Esophagus muscularis mucosa (tissue), 4 donors: Measurements from ENCODE around the gene DOCK6. TPM values are rescaled to one million over a fixed set of nuclear protein-coding genes. Genes with fewer than 3 reads are reported as not detected.
A peak's percentile ranks its signal among the peaks of the same experiment; 100 is the strongest.

Source experiments
- DNase-seq: peaks from one replicate; pipeline ENCODE4 v3.0.0-alpha.2; 2017; ENCODE audit errors: extremely low spot score
- H3K27ac ChIP-seq, 4 donors: fragments of 200-600 bp; sonication (generic); replicated peaks in 1 of 4; 1 replicate in 3 of 4; 2 replicates in 1 of 4; pipeline ENCODE4 v1.5.1; 2016 to 2019; ENCODE audit warnings: mild to moderate bottlenecking in 1 of 4
- H3K27me3 ChIP-seq, 4 donors: fragments of 200-600 bp; sonication (generic); one replicate each; pipeline versions ENCODE4 v1.5.1 to v1.6.0; 2016 to 2019
- H3K36me3 ChIP-seq, 4 donors: fragments of 200-600 bp; sonication (generic); one replicate each; pipeline ENCODE4 v1.5.1; 2016 to 2019
- H3K4me1 ChIP-seq, 4 donors: fragments of 200-600 bp; sonication (generic); one replicate each; pipeline ENCODE4 v1.5.1; 2016 to 2019
- H3K4me3 ChIP-seq, 4 donors: fragments of 200-600 bp; sonication (generic); 1 replicate in 2 of 4; 2 replicates in 2 of 4; pipeline ENCODE4 v1.5.1; 2016 to 2019; ENCODE audit warnings: mild to moderate bottlenecking in 4 of 4, moderate library complexity in 1 of 4
- H3K9me3 ChIP-seq, 4 donors: fragments of 200-600 bp; sonication (generic); 1 replicate in 3 of 4; 2 replicates in 1 of 4; pipeline ENCODE4 v1.5.1; 2016 to 2019
- CTCF ChIP-seq, 3 experiments: fragments of 200-600 bp in 2 of 3; fragments of 450-650 bp in 1 of 3; sonication (generic) in 2 of 3; IDR thresholded peaks; one replicate each; pipeline ENCODE4 v1.5.1; 2017 to 2019; ENCODE audit warnings: antibody characterized with exemption in 3 of 3, mild to moderate bottlenecking in 2 of 3, moderate library complexity in 1 of 3
- EP300 ChIP-seq: sonication (generic); formaldehyde crosslinking; IDR thresholded peaks from one replicate; pipeline ENCODE4 v1.6.1; 2017; ENCODE audit warnings: antibody characterized with exemption
- POLR2A ChIP-seq: fragments of 450-650 bp; IDR thresholded peaks from one replicate; pipeline ENCODE4 v1.6.1; 2017; ENCODE audit warnings: antibody characterized with exemption, moderate library complexity, mild to moderate bottlenecking, low read depth
- POLR2AphosphoS5 ChIP-seq, 2 donors: sonication (generic); formaldehyde crosslinking; IDR thresholded peaks; one replicate each; pipeline ENCODE4 v1.6.1; 2017; ENCODE audit warnings: antibody characterized with exemption in 2 of 2
- WGBS: methylation state at CpG from one replicate; pipeline ENCODE4 v1.1.5; 2018; 5-methylcytosine and 5-hydroxymethylcytosine counted together
- intact Hi-C: fragments of 100-400 bp; cut with DNase I; formaldehyde crosslinking; loops from one replicate; pipeline ENCODE4 v1.15.1; 2023
- total RNA-seq, 4 donors: library from RNA; depleted of rRNA; stranded (reverse); fragments of >200 nt; gene quantifications; one replicate each; pipeline versions ENCODE4 v1.1.0 to v1.2.1, GENCODE V29; 2016

Gene DOCK6
- total RNA-seq, 4 donors from 2014 or later, result 32.6 to 51.0 (median 40.1) TPM

- H3K4me3 ChIP-seq, result no peak overlapping the region
- peaks cover 0 to 3% (median 0%) of the 10 kb centered on the region in 4 donors for H3K36me3 ChIP-seq
- no peaks in the 10 kb centered on the region for H3K27me3 ChIP-seq
- WGBS, result 82% methylated on average over 3 of the region's 3 CpGs
- intact Hi-C loops, result no loop called here
- no peak for DNase-seq
- H3K27ac ChIP-seq, result no peak overlapping the region
- TF ChIP-seq POLR2A, result no peak
- TF ChIP-seq POLR2AphosphoS5 (IDR thresholded peaks at IDR 0.05), result no peak
- TF ChIP-seq EP300, result no peak
- TF ChIP-seq CTCF (IDR thresholded peaks at IDR 0.05), result no peak
- H3K9me3 ChIP-seq, result no peaks in the 10 kb centered on the region
- H3K4me1 ChIP-seq, result peaks cover 25 to 43% (median 38%) of the 10 kb centered on the region in 4 donors
These were observed 4.4 kb downstream of the DOCK6 start for GRCh38 chr19:11257846-11258380.

- no peaks in the 10 kb centered on the region for H3K27me3 ChIP-seq
- peaks cover 27 to 40% (median 35%) of the 10 kb centered on the region in 4 donors for H3K4me1 ChIP-seq
- H3K4me3 ChIP-seq, result no peak overlapping the region
- H3K27ac ChIP-seq, result peak overlapping the region; percentile 19 to 48 (median 34)
- TF ChIP-seq POLR2AphosphoS5 (IDR thresholded peaks at IDR 0.05) (peak in 1 of 2 donors; percentile 22), POLR2A (no peak)
- no peak for DNase-seq
- peaks cover 10 to 20% (median 17%) of the 10 kb centered on the region in 4 donors for H3K36me3 ChIP-seq
- intact Hi-C loops, result no loop called here
- WGBS, result 33% methylated on average over 7 of the region's 7 CpGs
- no peaks in the 10 kb centered on the region for H3K9me3 ChIP-seq
These were observed 6.1 kb downstream of the DOCK6 start for GRCh38 chr19:11256189-11256588.

GRCh38 chr19:11254666-11255065, 7.7 kb downstream of the DOCK6 start:
- no peak for DNase-seq
- no peaks in the 10 kb centered on the region for H3K27me3 ChIP-seq
- WGBS, result 88% methylated on average over 5 of the region's 5 CpGs
- H3K36me3 ChIP-seq, result peaks cover 21 to 36% (median 31%) of the 10 kb centered on the region in 4 donors
- intact Hi-C loops, result no loop called here
- TF ChIP-seq POLR2AphosphoS5 (IDR thresholded peaks at IDR 0.05), result no peak
- TF ChIP-seq EP300, result no peak
- no peak for TF ChIP-seq CTCF (IDR thresholded peaks at IDR 0.05)
- no peak for TF ChIP-seq POLR2A
- no peak overlapping the region for H3K27ac ChIP-seq
- no peak overlapping the region for H3K4me3 ChIP-seq
- peaks cover 25 to 39% (median 33%) of the 10 kb centered on the region in 4 donors for H3K4me1 ChIP-seq
- H3K9me3 ChIP-seq, result no peaks in the 10 kb centered on the region

- peaks cover 21 to 54% (median 44%) of the 10 kb centered on the region in 4 donors for H3K36me3 ChIP-seq
- TF ChIP-seq EP300, result no peak
- TF ChIP-seq CTCF (IDR thresholded peaks at IDR 0.05), result no peak
- TF ChIP-seq POLR2A, result no peak
- no peak for TF ChIP-seq POLR2AphosphoS5 (IDR thresholded peaks at IDR 0.05)
- intact Hi-C loops, result no loop called here
- DNase-seq, result no peak
- no peaks in the 10 kb centered on the region for H3K27me3 ChIP-seq
- H3K9me3 ChIP-seq, result no peaks in the 10 kb centered on the region
- no peak overlapping the region for H3K4me3 ChIP-seq
- 90% methylated on average over 19 of the region's 19 CpGs for WGBS
- H3K27ac ChIP-seq, result peak overlapping the region; percentile 47 to 69 (median 64)
- H3K4me1 ChIP-seq, result peaks cover 34 to 48% (median 41%) of the 10 kb centered on the region in 4 donors
These were observed 9.5 kb downstream of the DOCK6 start for GRCh38 chr19:11252665-11253355.

- peaks cover 21 to 64% (median 49%) of the 10 kb centered on the region in 4 donors for H3K36me3 ChIP-seq
- no peak for TF ChIP-seq POLR2AphosphoS5 (IDR thresholded peaks at IDR 0.05)
- TF ChIP-seq POLR2A, result no peak
- no peak for TF ChIP-seq CTCF (IDR thresholded peaks at IDR 0.05)
- 73% methylated on average over 7 of the region's 11 CpGs for WGBS
- peak overlapping the region in 2 of 4 donors; percentile 47 to 68 for H3K27ac ChIP-seq
- intact Hi-C loops, result no loop called here
- H3K4me3 ChIP-seq, result no peak overlapping the region
- no peaks in the 10 kb centered on the region for H3K27me3 ChIP-seq
- DNase-seq, result no peak
- peaks cover 40 to 58% (median 51%) of the 10 kb centered on the region in 4 donors for H3K4me1 ChIP-seq
- H3K9me3 ChIP-seq, result no peaks in the 10 kb centered on the region
These were observed 10.5 kb downstream of the DOCK6 start for GRCh38 chr19:11251650-11252314.
